Endothelial cell of umbilical vein (primary cell): Measurements from ENCODE around the gene INPP4B. TPM values are rescaled to one million over a fixed set of nuclear protein-coding genes. Genes with fewer than 3 reads are reported as not detected.

Experiments
- BruUV-seq: library from RNA; stranded (reverse); fragments of 400-500 nt; replicated peaks from 2 replicates; lab custom pipeline; 2021; lab: Mats Ljungman, UMichigan
- CTCF ChIA-PET: fragments of 300-600, 350-600 bp; sonication (Branson Sonifier 250); formaldehyde crosslinking; loops from one replicate; lab custom pipeline; 2021; ENCODE audit warnings: antibody characterized with exemption, inconsistent platforms; lab: Charles Lee
- POLR2A ChIA-PET: fragments of 300-600, 350-600 bp; sonication (Branson Sonifier 250); formaldehyde crosslinking; loops from one replicate; lab custom pipeline; 2021; ENCODE audit warnings: antibody characterized with exemption, inconsistent platforms; lab: Charles Lee
- DNase-seq: peaks from one replicate; pipeline ENCODE4 v3.0.0-alpha.2; 2011; ENCODE audit warnings: low read depth, low spot score
- FAIRE-seq: peaks from 2 replicates; lab custom pipeline; 2011; peaks lifted over from hg19 to GRCh38; lab: Jason Lieb, UNC
- H2AFZ ChIP-seq: 2 replicates; pipeline ENCODE4 v1.6.0; 2012; ENCODE audit warnings: low read depth, low read length, control low read depth, inconsistent platforms
- H3K27ac ChIP-seq: 2 replicates; pipeline ENCODE4 v1.5.1; 2011; ENCODE audit warnings: low read depth, mild to moderate bottlenecking, control low read depth, low read length, moderate library complexity; ENCODE audit not compliant: insufficient read depth
- H3K27me3 ChIP-seq, 2 experiments: 2 replicates each; pipeline versions ENCODE4 v1.6.0 to v1.6.1; 2011; ENCODE audit warnings: low read length in 2 of 2, mixed read lengths in 1 of 2; ENCODE audit not compliant: control insufficient read depth in 2 of 2, insufficient read depth in 2 of 2
- H3K36me3 ChIP-seq, 2 experiments: 2 replicates in 1 of 2; 3 replicates in 1 of 2; pipeline ENCODE4 v1.5.1; 2011; ENCODE audit warnings: low read length in 2 of 2, mild to moderate bottlenecking in 1 of 2, moderate library complexity in 1 of 2; ENCODE audit not compliant: control insufficient read depth in 2 of 2, insufficient read depth in 2 of 2; ENCODE audit errors: extremely low read depth in 1 of 2
- H3K4me1 ChIP-seq: 3 replicates; pipeline ENCODE4 v1.5.1; 2011; ENCODE audit warnings: mild to moderate bottlenecking, low read length; ENCODE audit not compliant: control insufficient read depth, insufficient read depth; ENCODE audit errors: extremely low read depth
- H3K4me2 ChIP-seq: 2 replicates; pipeline ENCODE4 v1.6.1; 2011; ENCODE audit warnings: low read length, control low read depth, mixed read lengths; ENCODE audit not compliant: insufficient read depth
- H3K4me3 ChIP-seq, 3 experiments: fragments of 200-600 bp in 1 of 3; sonication (generic), shearing (Covaris generic) in 1 of 3; replicated peaks in 1 of 3; 2 replicates each; pipeline ENCODE4 v1.5.1; 2011 to 2016; ENCODE audit warnings: control low read depth in 3 of 3, low read length in 3 of 3, mild to moderate bottlenecking in 2 of 3, inconsistent platforms in 1 of 3, low read depth in 1 of 3, moderate library complexity in 1 of 3; ENCODE audit not compliant: insufficient read depth in 1 of 3
- H3K79me2 ChIP-seq: 2 replicates; pipeline ENCODE4 v1.6.0; 2012; ENCODE audit warnings: low read length, inconsistent platforms; ENCODE audit not compliant: control insufficient read depth, insufficient read depth
- H3K9ac ChIP-seq: replicated peaks from 2 replicates; pipeline ENCODE3; 2011; ENCODE audit warnings: low read length, control low read depth; ENCODE audit not compliant: insufficient read depth; ENCODE audit errors: extremely low read depth
- H3K9me1 ChIP-seq: replicated peaks from 3 replicates; pipeline ENCODE4 v1.6.0; 2011; ENCODE audit warnings: mild to moderate bottlenecking, low read length; ENCODE audit not compliant: control insufficient read depth, insufficient read depth; ENCODE audit errors: extremely low read depth
- H3K9me3 ChIP-seq: replicated peaks from 2 replicates; pipeline ENCODE4 v1.5.1; 2012; ENCODE audit warnings: low read length, inconsistent platforms; ENCODE audit not compliant: control insufficient read depth, insufficient read depth
- H4K20me1 ChIP-seq: replicated peaks from 2 replicates; pipeline ENCODE3; 2011; ENCODE audit warnings: mild to moderate bottlenecking, low read length; ENCODE audit not compliant: control insufficient read depth, insufficient read depth; ENCODE audit errors: extremely low read depth
- EZH2 ChIP-seq: IDR thresholded peaks from 2 replicates; pipeline ENCODE4 v1.6.1; 2012; ENCODE audit warnings: borderline replicate concordance, low read depth, mild to moderate bottlenecking, moderate library complexity, low read length, inconsistent platforms; ENCODE audit not compliant: severe bottlenecking
- FOS ChIP-seq: IDR thresholded peaks from 2 replicates; pipeline ENCODE4 v1.6.1; 2011; ENCODE audit warnings: mild to moderate bottlenecking, low read length, moderate library complexity, borderline replicate concordance; ENCODE audit not compliant: insufficient read depth
- GATA2 ChIP-seq: IDR thresholded peaks from 2 replicates; pipeline ENCODE4 v1.7.0; 2011; ENCODE audit warnings: low read depth, mild to moderate bottlenecking, moderate library complexity, mixed read lengths, low read length; ENCODE audit not compliant: insufficient read length, insufficient read depth
- JUN ChIP-seq: IDR thresholded peaks from 2 replicates; pipeline ENCODE4 v1.6.1; 2011; ENCODE audit warnings: borderline replicate concordance, low read depth; ENCODE audit not compliant: insufficient read length, insufficient read depth
- MYC ChIP-seq: IDR thresholded peaks from one replicate; pipeline ENCODE4 v1.6.1; 2011; ENCODE audit warnings: mild to moderate bottlenecking, low read depth, low read length
- POLR2A ChIP-seq: IDR thresholded peaks from 2 replicates; pipeline ENCODE4 v1.6.1; 2012; ENCODE audit warnings: low read depth, mild to moderate bottlenecking, control low read depth, low read length
- POLR2AphosphoS5 ChIP-seq: IDR thresholded peaks from 2 replicates; pipeline ENCODE4 v1.6.1; 2012; ENCODE audit warnings: low read depth, mild to moderate bottlenecking, control low read depth, low read length, moderate library complexity; ENCODE audit not compliant: insufficient read depth
- dilution Hi-C: fragments of 300-500 bp; cut with MboI; formaldehyde crosslinking; loops from one replicate; pipeline ENCODE4 v1.15.0; 2019; ENCODE audit warnings: low sequenced_read_pairs; ENCODE audit not compliant: extremely low pct_ligation_motif_present
- intact Hi-C: fragments of 100-400 bp; cut with micrococcal nuclease; formaldehyde crosslinking; loops from one replicate; pipeline ENCODE4 v1.10.0; 2022
- polyA plus RNA-seq, 4 experiments: library from polyadenylated mRNA; depleted of rRNA in 3 of 4; stranded (reverse) in 3 of 4; unstranded in 1 of 4; fragments of >200 nt; gene quantifications; 2 replicates each; pipeline versions ENCODE4 v1.2.1 to v1.2.3, GENCODE V29; 2011 to 2012; ENCODE audit warnings: missing spikeins in 1 of 4
- total RNA-seq: library from RNA; stranded (reverse); gene quantifications from 2 replicates; pipeline ENCODE4 v1.2.3, GENCODE V29; 2021
- TF ChIP-seq, protein P1 (sequence below), 2 donors: IDR thresholded peaks; 1 replicate in 1 of 2; 2 replicates in 1 of 2; pipeline ENCODE4 v1.5.1; 2011; ENCODE audit warnings: low read length in 2 of 2, mild to moderate bottlenecking in 2 of 2, moderate library complexity in 2 of 2, control low read depth in 1 of 2, inconsistent platforms in 1 of 2, low read depth in 1 of 2; ENCODE audit not compliant: insufficient read depth in 1 of 2; ENCODE audit errors: extremely low read depth in 1 of 2
- TF ChIP-seq, protein P2 (sequence below): IDR thresholded peaks from 2 replicates; pipeline ENCODE4 v1.6.1; 2011; ENCODE audit not compliant: insufficient read depth, insufficient read length

The INPP4B gene
- total and polyA plus RNA-seq, 2 donors (not counting 3 experiments of a cell fraction or from before 2014, with no cell fraction given), result 0.41 to 3.1 TPM

DNA sequence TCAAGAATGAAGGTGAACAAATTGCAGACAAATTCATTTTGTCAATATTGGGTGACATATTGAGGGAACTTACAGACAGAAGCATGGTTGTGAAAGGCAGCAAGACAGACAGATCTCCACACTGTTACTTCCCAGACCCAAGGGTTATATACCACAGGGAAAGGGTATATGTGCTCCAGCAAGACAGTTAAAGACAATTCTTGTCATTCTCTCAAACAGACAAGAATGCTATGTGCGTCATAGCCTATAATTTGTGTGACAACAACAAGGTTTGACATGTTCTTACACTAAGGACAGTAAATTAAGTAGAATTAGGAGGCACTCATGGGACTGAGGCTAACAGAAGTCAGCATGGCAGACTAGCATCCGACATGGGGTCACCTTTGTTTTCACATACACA, 214.3 kb downstream of the INPP4B start:
- DNase-seq (no peak), FAIRE-seq (no peak)
- H3K9me3 ChIP-seq, result no peaks in the 10 kb centered on the region
- no peak overlapping the region for H3K9ac ChIP-seq
- no peaks in the 10 kb centered on the region for H3K79me2 ChIP-seq
- no peaks in the 10 kb centered on the region for H3K36me3 ChIP-seq
- BruUV-seq, result no TSS peak
- TF ChIP-seq JUN, result no peak
- TF ChIP-seq EZH2, result no peak
- no peak for TF ChIP-seq POLR2AphosphoS5
- TF ChIP-seq, protein P1, sequence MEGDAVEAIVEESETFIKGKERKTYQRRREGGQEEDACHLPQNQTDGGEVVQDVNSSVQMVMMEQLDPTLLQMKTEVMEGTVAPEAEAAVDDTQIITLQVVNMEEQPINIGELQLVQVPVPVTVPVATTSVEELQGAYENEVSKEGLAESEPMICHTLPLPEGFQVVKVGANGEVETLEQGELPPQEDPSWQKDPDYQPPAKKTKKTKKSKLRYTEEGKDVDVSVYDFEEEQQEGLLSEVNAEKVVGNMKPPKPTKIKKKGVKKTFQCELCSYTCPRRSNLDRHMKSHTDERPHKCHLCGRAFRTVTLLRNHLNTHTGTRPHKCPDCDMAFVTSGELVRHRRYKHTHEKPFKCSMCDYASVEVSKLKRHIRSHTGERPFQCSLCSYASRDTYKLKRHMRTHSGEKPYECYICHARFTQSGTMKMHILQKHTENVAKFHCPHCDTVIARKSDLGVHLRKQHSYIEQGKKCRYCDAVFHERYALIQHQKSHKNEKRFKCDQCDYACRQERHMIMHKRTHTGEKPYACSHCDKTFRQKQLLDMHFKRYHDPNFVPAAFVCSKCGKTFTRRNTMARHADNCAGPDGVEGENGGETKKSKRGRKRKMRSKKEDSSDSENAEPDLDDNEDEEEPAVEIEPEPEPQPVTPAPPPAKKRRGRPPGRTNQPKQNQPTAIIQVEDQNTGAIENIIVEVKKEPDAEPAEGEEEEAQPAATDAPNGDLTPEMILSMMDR (IDR thresholded peaks at IDR 0.05; ENCODE audit: extremely low read depth in 1 of 2, insufficient read depth in 1 of 2, low read depth in 1 of 2, low read length in 2 of 2), result no peak
- TF ChIP-seq FOS, result no peak
- TF ChIP-seq, protein P2, sequence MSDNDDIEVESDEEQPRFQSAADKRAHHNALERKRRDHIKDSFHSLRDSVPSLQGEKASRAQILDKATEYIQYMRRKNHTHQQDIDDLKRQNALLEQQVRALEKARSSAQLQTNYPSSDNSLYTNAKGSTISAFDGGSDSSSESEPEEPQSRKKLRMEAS, result no peak
- no peak for TF ChIP-seq GATA2
- no peak for TF ChIP-seq POLR2A
- TF ChIP-seq MYC, result no peak
- ChIA-PET CTCF (no interaction called here), POLR2A (no interaction called here)
- intact Hi-C loops, result no loop called here
- no peaks in the 10 kb centered on the region for H3K4me1 ChIP-seq
- H3K27me3 ChIP-seq, result no peaks in the 10 kb centered on the region
- dilution Hi-C loops, result no loop called here
- H3K27ac ChIP-seq, result no peak overlapping the region
- no peak overlapping the region for H2AFZ ChIP-seq
- H3K4me2 ChIP-seq, result no peak overlapping the region
- H3K4me3 ChIP-seq, result no peak overlapping the region
- no peaks in the 10 kb centered on the region for H3K9me1 ChIP-seq
- no peaks in the 10 kb centered on the region for H4K20me1 ChIP-seq
